Renal pelvis (tissue), 3 donors: Measurements from ENCODE around the gene CLIP4. TPM values are rescaled to one million over a fixed set of nuclear protein-coding genes. Genes with fewer than 3 reads are reported as not detected.

Experiments
- polyA plus RNA-seq, 3 donors: library from polyadenylated mRNA; unstranded; fragments of 120-200 nt; gene quantifications; one replicate each; pipeline ENCODE4 v1.2.1, GENCODE V29; 2013; ENCODE audit not compliant: insufficient read length in 3 of 3

The CLIP4 gene
- polyA plus RNA-seq, 3 donors: 12.9 to 27.5 (median 20.2) TPM

Other genes starting within 250 kb of the CLIP4 start
- gene TRMT61B, start 245.1 kb upstream of the CLIP4 start, polyA plus RNA-seq: 10 to 100 TPM; 18.8 to 27.4 (median 23.5) TPM
- gene WDR43, start 220.7 kb upstream of the CLIP4 start, polyA plus RNA-seq: 10 to 100 TPM; 47.4 to 56.7 (median 48.6) TPM
- 1 to 10 TPM in 2 of 3 donors, under 1 TPM in 1; 0.83 to 1.7 (median 1.5) TPM for gene TOGARAM2, start 134.1 kb upstream of the CLIP4 start, polyA plus RNA-seq
- under 1 TPM; 0.30 to 0.46 (median 0.32) TPM for gene PCARE, start 40.9 kb upstream of the CLIP4 start, polyA plus RNA-seq